ENCODE data around the gene GPX2.

Gene GPX2

GRCh38 chr14:64923015-64923414 is 19.5 kb downstream of the GPX2 start:
- H3K79me2 ChIP-seq (ENCODE audit: insufficient read depth, low read length), result peaks cover 34% of the 10 kb centered on the region
- TF ChIP-seq EZH2 (IDR thresholded peaks at IDR 0.05; ENCODE audit: borderline replicate concordance, low read length), result no peak
- H3F3A ChIP-seq (ENCODE audit: insufficient read depth, low read length), result no peaks in the 10 kb centered on the region
- no peak overlapping the region for H3K4me3 ChIP-seq (ENCODE audit: low read depth, low read length, poor library complexity, severe bottlenecking)
- H3K9me2 ChIP-seq (ENCODE audit: low read depth, low read length), result no peaks in the 10 kb centered on the region
- H3K27ac ChIP-seq (ENCODE audit: low read depth, low read length, poor library complexity, severe bottlenecking), result no peak overlapping the region
- no peak overlapping the region for H3K4me2 ChIP-seq (ENCODE audit: low read length)
- no peak overlapping the region for H2AFZ ChIP-seq (ENCODE audit: low read length)
- H3K36me3 ChIP-seq (ENCODE audit: insufficient read depth, low read length), result peaks cover 58% of the 10 kb centered on the region
- H4K20me1 ChIP-seq (ENCODE audit: insufficient read depth, low read length), result no peaks in the 10 kb centered on the region
- H3K9me3 ChIP-seq (ENCODE audit: low read length), result no peaks in the 10 kb centered on the region
- peaks cover 2% of the 10 kb centered on the region for H3K4me1 ChIP-seq (ENCODE audit: insufficient read depth, low read length, severe bottlenecking)
- H3K27me3 ChIP-seq (ENCODE audit: insufficient read depth, low read length), result no peaks in the 10 kb centered on the region
- H3K9ac ChIP-seq (ENCODE audit: low read length), result no peak overlapping the region

- Histone ChIP-seq H3K9me3 (ENCODE audit: low read length) (no peaks in the 10 kb centered on the region), H3K36me3 (ENCODE audit: insufficient read depth, low read length) (peaks cover 49% of the 10 kb centered on the region), H3K79me2 (ENCODE audit: insufficient read depth, low read length) (peaks cover 55% of the 10 kb centered on the region), H3K4me2 (ENCODE audit: low read length) (no peak overlapping the region), H3K4me1 (ENCODE audit: insufficient read depth, low read length, severe bottlenecking) (peaks cover 8% of the 10 kb centered on the region), H3K4me3 (ENCODE audit: low read depth, low read length, poor library complexity, severe bottlenecking) (no peak overlapping the region), H3K9ac (ENCODE audit: low read length) (no peak overlapping the region), H4K20me1 (ENCODE audit: insufficient read depth, low read length) (no peaks in the 10 kb centered on the region), H3K27ac (ENCODE audit: low read depth, low read length, poor library complexity, severe bottlenecking) (no peak overlapping the region), H3K27me3 (ENCODE audit: insufficient read depth, low read length) (no peaks in the 10 kb centered on the region), H3K9me2 (ENCODE audit: low read depth, low read length) (no peaks in the 10 kb centered on the region), H3F3A (ENCODE audit: insufficient read depth, low read length) (no peaks in the 10 kb centered on the region), H2AFZ (ENCODE audit: low read length) (no peak overlapping the region)
- no peak for TF ChIP-seq EZH2 (IDR thresholded peaks at IDR 0.05; ENCODE audit: borderline replicate concordance, low read length)
- no peak for TF ChIP-seq CTCF (IDR thresholded peaks at IDR 0.05; ENCODE audit: low read length)
Measured at GRCh38 chr14:64920465-64920864, 22.1 kb downstream of the GPX2 start.

GRCh38 chr14:64919618-64920017 is 22.9 kb downstream of the GPX2 start:
- no peak overlapping the region for H3K4me2 ChIP-seq (ENCODE audit: low read length)
- TF ChIP-seq CTCF (IDR thresholded peaks at IDR 0.05; ENCODE audit: low read length) (no peak), EZH2 (IDR thresholded peaks at IDR 0.05; ENCODE audit: borderline replicate concordance, low read length) (no peak)
- no peak overlapping the region for H3K4me3 ChIP-seq (ENCODE audit: low read depth, low read length, poor library complexity, severe bottlenecking)
- peaks cover 63% of the 10 kb centered on the region for H3K79me2 ChIP-seq (ENCODE audit: insufficient read depth, low read length)
- H3K27me3 ChIP-seq (ENCODE audit: insufficient read depth, low read length), result no peaks in the 10 kb centered on the region
- peaks cover 44% of the 10 kb centered on the region for H3K36me3 ChIP-seq (ENCODE audit: insufficient read depth, low read length)
- H2AFZ ChIP-seq (ENCODE audit: low read length), result no peak overlapping the region
- H3K4me1 ChIP-seq (ENCODE audit: insufficient read depth, low read length, severe bottlenecking), result peaks cover 15% of the 10 kb centered on the region
- no peak overlapping the region for H3K9ac ChIP-seq (ENCODE audit: low read length)
- no peaks in the 10 kb centered on the region for H4K20me1 ChIP-seq (ENCODE audit: insufficient read depth, low read length)
- H3F3A ChIP-seq (ENCODE audit: insufficient read depth, low read length), result no peaks in the 10 kb centered on the region
- no peaks in the 10 kb centered on the region for H3K9me2 ChIP-seq (ENCODE audit: low read depth, low read length)
- H3K27ac ChIP-seq (ENCODE audit: low read depth, low read length, poor library complexity, severe bottlenecking), result no peak overlapping the region
- no peaks in the 10 kb centered on the region for H3K9me3 ChIP-seq (ENCODE audit: low read length)

GRCh38 chr14:64919215-64919614 is 23.3 kb downstream of the GPX2 start:
- Histone ChIP-seq H3K9me2 (ENCODE audit: low read depth, low read length) (no peaks in the 10 kb centered on the region), H3K9ac (ENCODE audit: low read length) (no peak overlapping the region), H3K4me1 (ENCODE audit: insufficient read depth, low read length, severe bottlenecking) (peaks cover 15% of the 10 kb centered on the region), H4K20me1 (ENCODE audit: insufficient read depth, low read length) (no peaks in the 10 kb centered on the region), H3K4me3 (ENCODE audit: low read depth, low read length, poor library complexity, severe bottlenecking) (no peak overlapping the region), H3F3A (ENCODE audit: insufficient read depth, low read length) (no peaks in the 10 kb centered on the region), H3K9me3 (ENCODE audit: low read length) (no peaks in the 10 kb centered on the region), H2AFZ (ENCODE audit: low read length) (no peak overlapping the region), H3K36me3 (ENCODE audit: insufficient read depth, low read length) (peaks cover 40% of the 10 kb centered on the region), H3K27ac (ENCODE audit: low read depth, low read length, poor library complexity, severe bottlenecking) (no peak overlapping the region), H3K4me2 (ENCODE audit: low read length) (no peak overlapping the region), H3K27me3 (ENCODE audit: insufficient read depth, low read length) (no peaks in the 10 kb centered on the region), H3K79me2 (ENCODE audit: insufficient read depth, low read length) (peaks cover 64% of the 10 kb centered on the region)
- TF ChIP-seq EZH2 (IDR thresholded peaks at IDR 0.05; ENCODE audit: borderline replicate concordance, low read length), result no peak
- TF ChIP-seq CTCF (IDR thresholded peaks at IDR 0.05; ENCODE audit: low read length), result no peak

Data from OCI-LY1 (cell line).